Astrocyte of the spinal cord (primary cell): ENCODE data around the gene TBCC.

Source experiments
- DNase-seq: peaks from one replicate; pipeline ENCODE4 v3.0.0; 2011; ENCODE audit warnings: low read depth, low spot score
- H3K4me3 ChIP-seq: 2 replicates; pipeline ENCODE4 v1.5.1; 2011; ENCODE audit warnings: low read depth, mild to moderate bottlenecking, low read length, moderate library complexity
- in situ Hi-C: cut with HindIII; loops from 2 replicates; pipeline ENCODE4 v1.10.0; 2017; ENCODE audit warnings: low sequenced_read_pairs
- TF ChIP-seq, protein P1 (sequence below): IDR thresholded peaks from 2 replicates; pipeline ENCODE4 v1.5.1; 2012; ENCODE audit warnings: low read depth, mild to moderate bottlenecking, low read length, inconsistent platforms

The TBCC gene

DNA sequence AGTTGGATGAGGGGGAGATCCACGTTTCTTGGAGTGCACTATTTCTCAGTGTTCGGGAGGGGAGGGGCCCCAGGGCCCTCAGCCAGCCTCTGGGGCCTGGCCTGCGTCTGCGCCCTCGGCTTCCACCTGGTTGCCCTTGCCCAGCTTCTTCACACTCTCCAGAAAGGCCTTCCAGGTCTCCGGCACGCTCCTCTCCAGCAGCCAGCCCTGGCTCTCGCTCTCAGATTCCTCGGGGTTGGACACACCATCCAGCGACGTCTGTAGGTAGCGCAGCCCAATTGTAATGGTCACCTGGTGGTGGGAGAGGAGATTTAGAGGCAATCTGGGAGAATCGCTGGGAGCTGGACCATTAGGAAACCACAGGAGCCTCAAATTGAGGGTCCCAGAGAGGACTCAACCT, 47.7 kb downstream of the TBCC start:
- H3K4me3 ChIP-seq: no peak overlapping the region
- TF ChIP-seq, protein P1, sequence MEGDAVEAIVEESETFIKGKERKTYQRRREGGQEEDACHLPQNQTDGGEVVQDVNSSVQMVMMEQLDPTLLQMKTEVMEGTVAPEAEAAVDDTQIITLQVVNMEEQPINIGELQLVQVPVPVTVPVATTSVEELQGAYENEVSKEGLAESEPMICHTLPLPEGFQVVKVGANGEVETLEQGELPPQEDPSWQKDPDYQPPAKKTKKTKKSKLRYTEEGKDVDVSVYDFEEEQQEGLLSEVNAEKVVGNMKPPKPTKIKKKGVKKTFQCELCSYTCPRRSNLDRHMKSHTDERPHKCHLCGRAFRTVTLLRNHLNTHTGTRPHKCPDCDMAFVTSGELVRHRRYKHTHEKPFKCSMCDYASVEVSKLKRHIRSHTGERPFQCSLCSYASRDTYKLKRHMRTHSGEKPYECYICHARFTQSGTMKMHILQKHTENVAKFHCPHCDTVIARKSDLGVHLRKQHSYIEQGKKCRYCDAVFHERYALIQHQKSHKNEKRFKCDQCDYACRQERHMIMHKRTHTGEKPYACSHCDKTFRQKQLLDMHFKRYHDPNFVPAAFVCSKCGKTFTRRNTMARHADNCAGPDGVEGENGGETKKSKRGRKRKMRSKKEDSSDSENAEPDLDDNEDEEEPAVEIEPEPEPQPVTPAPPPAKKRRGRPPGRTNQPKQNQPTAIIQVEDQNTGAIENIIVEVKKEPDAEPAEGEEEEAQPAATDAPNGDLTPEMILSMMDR: no peak
- no peak for DNase-seq
- in situ Hi-C loops: no loop called here

DNA sequence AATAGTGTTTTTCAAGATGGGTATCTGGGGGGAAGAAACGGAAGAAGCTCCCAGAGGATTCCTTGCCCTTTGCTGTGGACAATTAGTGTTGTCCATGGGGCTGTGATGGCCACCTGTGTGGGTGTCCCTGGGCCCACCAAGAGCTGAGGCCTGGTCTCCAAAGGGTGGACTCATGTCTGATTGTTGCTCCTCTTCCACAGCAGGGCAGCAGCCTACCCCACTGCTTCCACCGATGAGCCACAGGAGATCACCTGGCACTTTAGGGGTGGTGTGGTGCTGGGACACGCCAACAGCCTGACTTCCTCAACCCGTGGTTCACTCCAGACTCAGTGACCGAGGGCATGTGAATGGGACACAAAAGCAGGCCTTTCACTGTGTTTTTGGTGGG, 48.6 kb downstream of the TBCC start:
- in situ Hi-C loops: no loop called here
- H3K4me3 ChIP-seq: no peak overlapping the region
- TF ChIP-seq, protein P1: no peak
- no peak for DNase-seq

DNA sequence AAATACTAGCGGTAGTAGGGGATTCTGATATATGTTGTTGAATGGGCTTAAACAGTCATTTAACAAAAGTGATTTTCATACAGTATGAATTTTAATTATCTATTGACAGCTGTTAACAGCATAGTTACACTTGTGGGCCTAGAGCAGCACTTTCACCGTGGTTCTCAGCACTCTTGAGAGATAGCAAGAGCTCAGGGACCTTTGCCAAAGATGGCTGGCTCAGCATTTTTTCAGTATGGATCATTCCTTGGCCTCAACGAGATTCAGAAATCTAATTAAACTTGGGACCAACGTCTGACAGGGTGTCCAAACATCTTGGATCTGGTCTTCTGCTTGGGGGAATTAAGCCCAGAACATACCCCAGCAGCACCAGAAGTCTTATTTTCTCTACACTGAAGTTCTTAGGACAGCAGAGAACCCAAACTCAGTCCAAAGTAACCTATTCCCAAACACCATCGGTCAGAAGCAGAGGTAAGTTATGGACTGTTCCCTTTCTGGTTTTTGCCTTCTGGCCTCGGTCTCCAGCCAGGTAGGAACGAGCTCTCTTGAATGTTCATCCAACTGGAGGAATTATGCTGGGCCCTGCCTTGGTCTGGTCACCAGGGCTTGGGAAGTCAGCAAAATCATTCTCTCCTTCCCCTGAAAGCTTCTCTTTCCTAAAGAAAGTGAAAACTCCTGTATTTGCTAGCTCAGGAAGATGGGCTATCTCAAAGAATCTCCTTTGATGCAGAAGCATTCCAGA, 49.2 kb downstream of the TBCC start:
- peak; percentile 55 for DNase-seq
- H3K4me3 ChIP-seq: no peak overlapping the region
- in situ Hi-C loops: no loop called here
- TF ChIP-seq, protein P1: no peak

DNA sequence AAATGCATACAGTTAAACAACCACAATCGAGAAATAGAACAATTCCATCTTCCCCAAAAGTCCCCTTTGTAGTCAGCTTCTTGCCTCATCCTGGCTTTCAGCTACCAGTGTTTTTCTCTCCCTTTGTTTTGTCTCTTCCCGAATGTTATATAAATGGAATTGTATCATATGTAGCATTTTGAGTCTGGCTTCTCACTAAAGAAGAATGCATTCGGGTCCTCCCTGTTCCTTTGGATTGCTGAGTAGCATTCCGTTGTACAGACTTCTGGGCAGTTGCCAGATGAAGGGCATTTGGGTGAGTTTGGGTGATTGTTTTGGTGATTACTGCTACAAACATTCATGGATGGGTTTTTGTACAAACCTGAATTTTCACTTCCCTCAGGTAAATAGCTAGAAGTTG, 51.3 kb downstream of the TBCC start:
- no peak overlapping the region for H3K4me3 ChIP-seq
- in situ Hi-C loops: no loop called here
- TF ChIP-seq, protein P1: no peak
- DNase-seq: peak; percentile 52
